ENCODE results near the gene PPM1D.
A peak's percentile ranks its signal among the peaks of the same experiment; 100 is the strongest.

The PPM1D gene

DNA sequence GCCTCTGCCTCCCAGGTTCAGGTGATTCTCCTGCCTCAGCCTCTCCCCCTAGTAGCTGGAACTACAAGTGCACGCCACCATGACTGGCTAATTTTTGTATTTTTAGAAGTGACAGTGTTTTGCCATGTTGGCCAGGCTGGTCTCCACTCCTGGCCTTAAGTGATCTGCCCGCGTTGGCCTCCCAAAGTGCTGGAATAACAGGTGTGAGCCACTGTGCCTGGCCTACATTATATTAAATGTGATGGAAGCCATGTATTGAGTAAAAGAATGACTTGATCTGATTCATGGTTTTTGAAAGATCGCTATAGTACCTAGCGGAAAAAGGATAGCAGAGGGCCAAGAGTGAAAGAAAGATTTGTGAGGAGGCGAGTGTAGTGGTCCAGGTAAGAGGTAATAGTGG lies 2.7 kb upstream of the PPM1D start:
- H3K4me3 ChIP-seq (ENCODE audit: low read depth, low read length): no peak overlapping the region
- CTCF ChIA-PET: interaction anchor here (0.6 to 3.4 kb wide), 2 partner anchors 41 to 97 kb away, joined by 5 to 15 read pairs; no protein-coding TSS in a partner anchor
- TF ChIP-seq, protein P1, sequence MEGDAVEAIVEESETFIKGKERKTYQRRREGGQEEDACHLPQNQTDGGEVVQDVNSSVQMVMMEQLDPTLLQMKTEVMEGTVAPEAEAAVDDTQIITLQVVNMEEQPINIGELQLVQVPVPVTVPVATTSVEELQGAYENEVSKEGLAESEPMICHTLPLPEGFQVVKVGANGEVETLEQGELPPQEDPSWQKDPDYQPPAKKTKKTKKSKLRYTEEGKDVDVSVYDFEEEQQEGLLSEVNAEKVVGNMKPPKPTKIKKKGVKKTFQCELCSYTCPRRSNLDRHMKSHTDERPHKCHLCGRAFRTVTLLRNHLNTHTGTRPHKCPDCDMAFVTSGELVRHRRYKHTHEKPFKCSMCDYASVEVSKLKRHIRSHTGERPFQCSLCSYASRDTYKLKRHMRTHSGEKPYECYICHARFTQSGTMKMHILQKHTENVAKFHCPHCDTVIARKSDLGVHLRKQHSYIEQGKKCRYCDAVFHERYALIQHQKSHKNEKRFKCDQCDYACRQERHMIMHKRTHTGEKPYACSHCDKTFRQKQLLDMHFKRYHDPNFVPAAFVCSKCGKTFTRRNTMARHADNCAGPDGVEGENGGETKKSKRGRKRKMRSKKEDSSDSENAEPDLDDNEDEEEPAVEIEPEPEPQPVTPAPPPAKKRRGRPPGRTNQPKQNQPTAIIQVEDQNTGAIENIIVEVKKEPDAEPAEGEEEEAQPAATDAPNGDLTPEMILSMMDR (IDR thresholded peaks at IDR 0.05; ENCODE audit: insufficient read depth, low read length, missing control alignments): no peak
- POLR2A ChIA-PET: no interaction called here
- DNase-seq (ENCODE audit: low read depth, low spot score): no peak

DNA sequence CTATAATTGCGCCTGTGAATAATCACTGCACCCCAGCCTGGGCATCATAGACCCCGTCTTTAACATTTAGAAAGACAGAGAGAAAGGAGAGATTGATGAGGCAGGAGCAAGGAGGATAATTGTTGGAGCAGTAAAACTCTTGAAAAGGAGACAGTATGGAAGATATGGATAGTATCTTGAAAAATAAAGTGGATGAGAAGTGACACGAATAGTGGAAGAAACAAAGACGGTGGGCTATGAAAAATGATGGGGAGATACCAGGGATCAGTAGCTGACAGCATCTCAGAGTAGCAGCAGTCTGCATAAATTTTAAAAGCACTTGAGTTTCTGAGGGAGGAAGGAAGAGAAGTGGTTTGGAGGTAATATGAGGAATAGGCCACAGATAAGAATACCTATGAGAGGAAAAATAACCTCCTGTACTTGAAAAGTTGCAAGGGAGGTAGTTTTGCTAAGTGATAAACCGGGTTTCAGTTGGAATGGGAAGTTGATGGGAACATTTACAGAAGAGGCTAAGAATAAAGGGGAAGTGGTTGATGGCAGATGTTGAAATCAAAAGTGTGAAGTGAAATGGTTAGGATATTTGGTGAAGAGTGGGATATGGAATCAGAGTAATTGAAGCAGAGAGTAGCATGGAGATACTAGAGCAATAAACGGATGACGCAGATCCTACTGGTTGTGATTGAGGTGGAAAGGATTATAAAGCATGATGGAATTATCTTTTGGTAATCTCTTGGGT lies 1.8 kb upstream of the PPM1D start:
- TF ChIP-seq, protein P1 (IDR thresholded peaks at IDR 0.05; ENCODE audit: insufficient read depth, low read length, missing control alignments): no peak
- ChIA-PET POLR2A (no interaction called here), CTCF (interaction anchor here (1.3 to 3.4 kb wide), 5 partner anchors 8 to 40 kb away, joined by 3 to 15 read pairs (median 6); no protein-coding TSS in a partner anchor)
- no peak overlapping the region for H3K4me3 ChIP-seq (ENCODE audit: low read depth, low read length)
- DNase-seq (ENCODE audit: low read depth, low spot score): no peak

DNA sequence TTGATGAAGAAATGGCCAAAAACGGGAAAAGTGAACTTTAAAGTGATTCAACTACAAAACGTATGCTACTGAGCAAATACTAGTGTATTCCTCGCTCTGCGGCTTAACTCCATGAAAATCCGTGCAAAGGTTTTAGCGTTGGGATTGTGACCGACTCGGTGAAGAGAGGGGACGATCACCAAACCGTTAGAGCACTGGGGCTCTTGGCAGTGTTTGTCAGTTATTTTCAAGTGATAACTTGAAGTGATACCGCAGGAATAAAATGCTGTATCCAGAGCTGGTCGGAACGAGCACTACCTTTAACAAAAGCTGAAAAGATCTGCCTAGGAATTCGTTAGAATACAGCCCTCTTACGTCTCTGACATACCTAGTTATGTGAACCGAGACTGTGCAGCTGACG lies 773 bp upstream of the PPM1D start:
- no peak for DNase-seq (ENCODE audit: low read depth, low spot score)
- TF ChIP-seq, protein P1 (IDR thresholded peaks at IDR 0.05; ENCODE audit: insufficient read depth, low read length, missing control alignments): no peak
- peak overlapping the region; percentile 96 for H3K4me3 ChIP-seq (ENCODE audit: low read depth, low read length)
- POLR2A ChIA-PET: interaction anchor here (0.8 to 1.4 kb wide), 6 partner anchors 8 to 208 kb away, joined by 3 to 12 read pairs (median 4); partner anchors contain the start of genes APPBP2 and USP32
- CTCF ChIA-PET: interaction anchor here (1.0 to 3.4 kb wide), 10 partner anchors 9 to 99 kb away, joined by 3 to 15 read pairs (median 6); no protein-coding TSS in a partner anchor

DNA sequence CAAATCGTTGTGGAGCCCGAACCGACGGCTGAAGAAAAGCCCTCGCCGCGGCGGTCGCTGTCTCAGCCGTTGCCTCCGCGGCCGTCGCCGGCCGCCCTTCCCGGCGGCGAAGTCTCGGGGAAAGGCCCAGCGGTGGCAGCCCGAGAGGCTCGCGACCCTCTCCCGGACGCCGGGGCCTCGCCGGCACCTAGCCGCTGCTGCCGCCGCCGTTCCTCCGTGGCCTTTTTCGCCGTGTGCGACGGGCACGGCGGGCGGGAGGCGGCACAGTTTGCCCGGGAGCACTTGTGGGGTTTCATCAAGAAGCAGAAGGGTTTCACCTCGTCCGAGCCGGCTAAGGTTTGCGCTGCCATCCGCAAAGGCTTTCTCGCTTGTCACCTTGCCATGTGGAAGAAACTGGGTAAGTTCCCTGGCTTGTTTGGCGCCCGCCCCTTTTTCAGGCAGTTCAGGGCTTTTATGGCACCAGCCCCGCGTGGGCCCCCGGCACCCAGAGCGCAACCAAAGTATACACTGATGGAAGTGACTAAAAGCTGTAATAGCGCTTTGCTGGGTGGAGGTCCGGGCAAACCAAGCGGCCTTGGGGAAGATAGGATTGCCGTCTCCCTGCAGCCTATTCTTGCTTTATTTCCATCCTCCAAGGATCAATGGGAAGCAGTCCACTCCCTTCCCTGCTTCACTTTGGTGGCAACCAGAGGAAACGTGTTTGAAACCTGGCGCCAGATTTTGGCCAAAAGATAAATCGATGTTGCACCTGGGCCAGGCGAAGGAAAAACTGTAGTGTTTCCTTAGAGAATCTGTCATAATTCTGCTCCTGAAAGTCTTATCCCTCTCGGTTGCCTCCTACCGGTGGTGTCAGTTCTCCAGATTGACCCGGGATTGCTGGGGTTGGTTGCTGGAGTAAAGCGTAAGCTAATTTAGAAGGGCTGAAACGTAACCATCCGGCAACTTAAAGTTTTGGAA lies 775 bp downstream of the PPM1D start:
- ChIA-PET POLR2A (interaction anchor here (0.7 to 1.4 kb wide), 6 partner anchors 19 to 209 kb away, joined by 3 to 12 read pairs (median 4); partner anchors contain the start of gene USP32), CTCF (interaction anchor here (0.8 to 3.3 kb wide), 23 partner anchors 9 to 160 kb away, joined by 3 to 13 read pairs (median 4); no protein-coding TSS in a partner anchor)
- no peak for DNase-seq (ENCODE audit: low read depth, low spot score)
- TF ChIP-seq, protein P1 (IDR thresholded peaks at IDR 0.05; ENCODE audit: insufficient read depth, low read length, missing control alignments): peak; percentile 75
- peak overlapping the region; percentile 96 for H3K4me3 ChIP-seq (ENCODE audit: low read depth, low read length)

DNA sequence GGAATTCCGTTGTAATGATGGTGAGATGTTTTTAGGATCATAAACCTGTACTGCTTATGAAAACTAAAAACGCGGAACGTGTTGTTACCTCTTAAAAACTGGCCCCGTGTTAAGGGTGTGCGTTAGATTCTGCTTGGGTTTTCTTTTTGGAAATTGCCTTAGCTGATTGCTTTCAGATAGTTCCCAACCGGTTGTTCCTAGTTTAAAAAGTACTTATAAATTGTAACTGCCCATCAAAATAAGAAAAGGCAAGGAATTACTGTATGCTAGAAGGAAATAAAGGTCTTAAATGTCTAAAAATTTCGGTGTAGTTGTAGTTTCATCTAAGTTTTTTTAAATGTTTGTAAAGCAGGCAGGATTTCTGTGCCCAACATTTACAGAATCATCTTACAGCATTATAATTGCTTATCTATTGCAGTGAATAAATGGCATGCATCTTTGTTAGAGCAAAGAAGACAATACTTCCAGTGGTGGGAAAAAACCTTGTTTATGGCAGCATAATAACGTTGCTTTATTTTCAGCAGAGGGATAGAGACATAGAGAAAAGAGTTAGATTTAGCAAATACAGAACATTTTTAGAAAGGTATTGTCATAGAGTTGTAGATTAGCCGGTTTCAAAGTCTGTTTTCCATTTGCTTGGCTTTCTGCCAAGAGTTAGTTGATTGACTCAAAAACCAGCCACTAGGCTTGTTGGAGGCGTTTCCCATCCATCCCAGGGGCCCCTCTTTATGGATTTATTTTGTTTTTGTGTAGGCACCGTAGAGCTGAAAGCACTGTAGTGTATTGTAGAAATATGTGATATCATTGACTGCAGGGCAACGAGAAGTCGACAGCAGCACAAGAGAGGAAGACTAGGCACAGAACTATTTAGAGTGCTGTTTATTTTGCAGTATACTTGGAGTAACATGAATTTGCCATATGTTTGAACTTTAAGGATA lies 1.7 kb downstream of the PPM1D start:
- POLR2A ChIA-PET: interaction anchor here (0.6 to 1.0 kb wide), 3 partner anchors 18 to 197 kb away, joined by 3 to 4 read pairs (median 3); no protein-coding TSS in a partner anchor
- H3K4me3 ChIP-seq (ENCODE audit: low read depth, low read length): peak overlapping the region; percentile 96
- no peak for DNase-seq (ENCODE audit: low read depth, low spot score)
- TF ChIP-seq, protein P1 (IDR thresholded peaks at IDR 0.05; ENCODE audit: insufficient read depth, low read length, missing control alignments): no peak
- CTCF ChIA-PET: interaction anchor here (0.8 to 2.3 kb wide), 19 partner anchors 8 to 161 kb away, joined by 3 to 13 read pairs (median 4); no protein-coding TSS in a partner anchor

Measured in AG04449 (cell line).